Muscle layer of colon (tissue), 2 donors: Measurements from ENCODE around the gene SUPT6H.
"Not testable (repeated sequence)": the region's sequence is repeated elsewhere in the genome, so short reads cannot be mapped to it uniquely, and the experiment has no call there.

ENCODE experiments used
- H3K27ac ChIP-seq: one replicate; pipeline ENCODE4 v1.7.0; 2013; ENCODE audit warnings: low read depth, mild to moderate bottlenecking, low read length, moderate library complexity
- H3K27me3 ChIP-seq, 2 donors: one replicate each; pipeline ENCODE4 v1.7.0; 2013; ENCODE audit warnings: low read length in 2 of 2, mild to moderate bottlenecking in 2 of 2; ENCODE audit not compliant: insufficient read depth in 2 of 2, control insufficient read depth in 1 of 2
- H3K36me3 ChIP-seq: one replicate; pipeline ENCODE4 v1.7.0; 2013; ENCODE audit warnings: mild to moderate bottlenecking, low read length; ENCODE audit not compliant: insufficient read depth
- H3K4me1 ChIP-seq: one replicate; pipeline ENCODE4 v1.7.0; 2013; ENCODE audit warnings: mild to moderate bottlenecking, low read length; ENCODE audit not compliant: insufficient read depth
- H3K4me3 ChIP-seq, 2 donors: one replicate each; pipeline ENCODE4 v1.7.0; 2013; ENCODE audit warnings: low read length in 2 of 2, low read depth in 1 of 2, mild to moderate bottlenecking in 1 of 2, moderate library complexity in 1 of 2
- H3K9ac ChIP-seq: one replicate; pipeline ENCODE4 v1.7.0; 2013; ENCODE audit warnings: low read length
- H3K9me3 ChIP-seq: one replicate; pipeline ENCODE4 v1.7.0; 2013; ENCODE audit warnings: mild to moderate bottlenecking, low read length
- donor health status: abdominal sarcoma.
- donor health status: Adenocarcinoma of cecum.

Gene SUPT6H

GRCh38 chr17:28712705-28713415 lies 50.9 kb downstream of the SUPT6H start:
- Histone ChIP-seq H3K36me3 (peaks cover 21% of the 10 kb centered on the region), H3K27me3 (no peaks in the 10 kb centered on the region), H3K27ac (no peak overlapping the region), H3K9me3 (no peaks in the 10 kb centered on the region), H3K4me1 (peaks cover 23% of the 10 kb centered on the region), H3K4me3 (no peak overlapping the region), H3K9ac (peak overlapping the region; percentile 68)

GRCh38 chr17:28714281-28714680 lies 52.3 kb downstream of the SUPT6H start:
- H3K4me1 ChIP-seq: peaks cover 31% of the 10 kb centered on the region
- H3K4me3 ChIP-seq: no peak overlapping the region
- H3K36me3 ChIP-seq: peaks cover 21% of the 10 kb centered on the region
- no peaks in the 10 kb centered on the region for H3K27me3 ChIP-seq
- no peaks in the 10 kb centered on the region for H3K9me3 ChIP-seq
- no peak overlapping the region for H3K9ac ChIP-seq
- H3K27ac ChIP-seq: no peak overlapping the region

DNA sequence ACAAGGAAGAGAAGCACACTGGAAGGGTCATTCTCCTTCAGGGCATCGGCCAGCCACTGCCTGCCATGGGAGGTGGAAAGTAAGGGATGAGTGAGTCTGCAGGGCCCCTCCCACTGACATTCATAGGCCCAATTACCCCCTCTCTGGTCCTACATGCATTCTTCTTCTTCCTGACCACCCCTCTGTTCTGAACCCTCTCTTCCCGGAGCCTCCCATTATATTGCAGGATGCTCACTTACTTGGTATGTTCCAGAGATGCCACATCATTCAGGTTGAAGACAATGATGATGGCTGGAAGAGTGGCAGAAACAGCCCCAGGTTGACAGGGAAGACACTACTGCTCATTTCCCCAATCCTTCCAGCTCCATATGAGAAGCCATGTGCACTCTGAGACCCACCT lies 53.2 kb downstream of the SUPT6H start:
- no peaks in the 10 kb centered on the region for H3K9me3 ChIP-seq
- no peak overlapping the region for H3K4me3 ChIP-seq
- H3K27me3 ChIP-seq: no peaks in the 10 kb centered on the region
- peaks cover 31% of the 10 kb centered on the region for H3K4me1 ChIP-seq
- H3K27ac ChIP-seq: no peak overlapping the region
- H3K9ac ChIP-seq: no peak overlapping the region
- peaks cover 21% of the 10 kb centered on the region for H3K36me3 ChIP-seq

DNA sequence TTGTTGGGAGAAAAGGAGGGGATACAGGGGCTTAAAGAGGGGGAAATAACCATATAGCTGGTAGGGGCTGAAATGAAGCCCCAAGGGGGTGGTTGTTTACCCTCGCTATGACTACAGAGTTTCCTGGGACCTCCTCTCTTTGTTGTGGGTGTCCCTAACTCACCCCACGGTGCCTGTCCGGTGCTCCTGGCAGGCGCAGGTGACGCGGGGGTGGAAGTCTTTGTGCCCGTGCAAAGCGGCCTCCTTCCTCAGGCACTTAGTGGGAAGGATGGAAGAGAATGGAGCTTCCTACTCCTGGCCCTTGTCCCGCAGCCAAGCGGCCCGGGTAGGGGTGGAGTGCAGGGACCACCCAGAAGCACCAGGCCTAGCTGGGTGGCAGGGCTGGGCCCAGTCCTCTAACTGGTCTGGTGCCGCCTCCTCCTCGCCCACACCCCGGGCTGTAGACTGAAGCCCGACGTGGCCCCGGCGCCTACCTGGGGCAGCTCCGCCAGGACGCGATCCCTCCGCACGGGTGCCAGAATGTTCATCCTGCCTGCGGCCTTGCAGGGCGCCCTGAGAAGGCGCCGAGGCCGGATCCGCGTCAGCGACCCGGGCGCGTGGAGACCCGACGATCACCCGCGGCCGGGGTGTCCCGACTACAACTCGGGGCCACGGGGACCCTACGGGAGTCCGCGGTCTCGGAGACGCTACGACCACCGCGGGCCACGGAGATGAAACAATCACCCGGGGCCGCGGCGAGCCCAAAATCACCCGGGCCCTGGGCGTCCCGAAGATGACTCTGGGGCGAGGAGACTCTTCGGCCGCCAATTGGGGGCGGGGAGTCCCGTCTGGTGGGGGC lies 55.0 kb downstream of the SUPT6H start:
- Histone ChIP-seq H3K27ac (peak overlapping the region; percentile 95), H3K27me3 (no peaks in the 10 kb centered on the region), H3K9ac (peak overlapping the region; percentile 88), H3K36me3 (peaks cover 27% of the 10 kb centered on the region), H3K4me1 (peaks cover 40% of the 10 kb centered on the region), H3K4me3 (peak overlapping the region; percentile 71 to 87), H3K9me3 (no peaks in the 10 kb centered on the region)

GRCh38 chr17:28717578-28718332 lies 55.8 kb downstream of the SUPT6H start, which contains the start of gene RAB34:
Gene RAB34, minus strand, starts transcription at chr17:28717868. Its CDS starts 602 bp downstream, at chr17:28717266.
- no peaks in the 10 kb centered on the region for H3K9me3 ChIP-seq
- H3K27ac ChIP-seq: peak within 1 kb of the TSS; percentile 99
- H3K9ac ChIP-seq: peak within 1 kb of the TSS; percentile 88
- H3K4me3 ChIP-seq: peak within 1 kb of the TSS; percentile 71 to 87
- H3K27me3 ChIP-seq: no peaks in the 10 kb centered on the region
- H3K4me1 ChIP-seq: peaks cover 34% of the 10 kb centered on the region
- peaks cover 34% of the 10 kb centered on the region for H3K36me3 ChIP-seq

DNA sequence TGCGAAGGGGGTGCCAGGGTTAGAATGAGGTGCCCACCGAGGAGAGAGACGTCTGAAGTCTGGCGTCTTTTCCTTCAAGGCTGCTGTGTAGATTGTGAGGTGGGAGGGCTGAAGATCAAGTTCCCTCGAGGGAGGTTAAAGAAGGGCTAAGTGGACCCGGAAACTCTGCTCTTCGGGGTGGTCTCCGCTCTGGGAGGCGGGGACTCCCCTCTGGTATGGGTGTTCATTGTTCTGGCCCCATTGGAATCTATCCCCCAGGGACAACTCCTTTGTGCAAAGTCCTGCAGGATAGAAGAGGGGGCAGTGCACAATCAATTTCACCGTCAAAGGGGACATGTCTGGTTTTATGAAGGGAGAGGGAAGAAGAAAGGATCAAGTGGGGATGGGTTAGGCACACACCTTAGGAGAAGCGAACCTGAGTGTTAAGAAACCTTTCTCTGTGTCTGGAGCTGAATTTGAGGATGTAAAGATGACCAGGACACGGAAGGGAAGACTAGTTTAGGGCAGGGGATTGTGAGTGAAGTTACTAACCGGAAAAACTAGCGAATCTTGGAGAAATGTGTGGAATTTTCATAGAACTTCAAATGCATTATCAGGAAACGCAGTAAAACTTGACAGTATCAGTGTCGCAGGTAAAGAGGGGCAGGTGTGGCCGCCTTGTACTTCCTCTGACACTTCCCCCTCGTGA lies 56.5 kb downstream of the SUPT6H start:
- Histone ChIP-seq H3K4me1 (peaks cover 34% of the 10 kb centered on the region), H3K9ac (peak overlapping the region; percentile 71)

GRCh38 chr17:28719021-28719433 lies 57.0 kb downstream of the SUPT6H start:
- peak overlapping the region; percentile 93 for H3K9ac ChIP-seq
- H3K36me3 ChIP-seq: peaks cover 46% of the 10 kb centered on the region
- H3K27me3 ChIP-seq: no peaks in the 10 kb centered on the region
- H3K27ac ChIP-seq: peak overlapping the region; percentile 91
- H3K4me3 ChIP-seq: peak overlapping the region; percentile 36 to 95
- peaks cover 34% of the 10 kb centered on the region for H3K4me1 ChIP-seq
- no peaks in the 10 kb centered on the region for H3K9me3 ChIP-seq

More for the DNA sequence above, 56.5 kb downstream of the SUPT6H start:
- Histone ChIP-seq H3K4me3 (peak overlapping the region; percentile 68 to 71), H3K9me3 (no peaks in the 10 kb centered on the region), H3K36me3 (peaks cover 42% of the 10 kb centered on the region), H3K27ac (peak overlapping the region; percentile 99), H3K27me3 (no peaks in the 10 kb centered on the region)

- peaks cover 0 to 1% of the 10 kb centered on the region in 2 donors for H3K27me3 ChIP-seq
- peak overlapping the region; percentile 91 for H3K27ac ChIP-seq
- no peaks in the 10 kb centered on the region for H3K9me3 ChIP-seq
- H3K36me3 ChIP-seq: peaks cover 44% of the 10 kb centered on the region
- H3K4me3 ChIP-seq: peak overlapping the region; percentile 94 to 95
- H3K9ac ChIP-seq: peak overlapping the region; percentile 93
- H3K4me1 ChIP-seq: peaks cover 37% of the 10 kb centered on the region
Measured at GRCh38 chr17:28720247-28720996, 58.4 kb downstream of the SUPT6H start.

DNA sequence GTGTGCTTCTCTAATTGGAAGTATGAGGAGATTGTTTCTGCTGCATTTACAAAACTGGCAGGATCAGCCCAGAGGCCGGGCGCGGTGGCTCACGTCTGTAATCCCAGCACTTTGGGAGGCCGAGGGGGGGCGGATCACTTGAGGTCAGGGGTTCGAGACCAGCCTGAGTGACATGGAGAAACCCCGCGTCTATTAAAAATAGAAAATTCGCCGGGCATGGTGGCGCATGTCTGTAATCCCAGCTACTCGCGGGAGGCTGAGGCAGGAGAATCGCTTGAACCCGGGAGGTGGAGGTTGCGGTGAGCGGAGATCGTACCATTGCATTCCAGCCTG lies 59.0 kb downstream of the SUPT6H start:
- not testable (repeated sequence) for H3K9me3 ChIP-seq, H3K27me3 ChIP-seq
- Histone ChIP-seq H3K4me1 (peaks cover 38% of the 10 kb centered on the region), H3K4me3 (peak overlapping the region; percentile 94 to 95), H3K9ac (peak overlapping the region; percentile 93), H3K27ac (peak overlapping the region; percentile 10), H3K36me3 (peaks cover 39% of the 10 kb centered on the region)

DNA sequence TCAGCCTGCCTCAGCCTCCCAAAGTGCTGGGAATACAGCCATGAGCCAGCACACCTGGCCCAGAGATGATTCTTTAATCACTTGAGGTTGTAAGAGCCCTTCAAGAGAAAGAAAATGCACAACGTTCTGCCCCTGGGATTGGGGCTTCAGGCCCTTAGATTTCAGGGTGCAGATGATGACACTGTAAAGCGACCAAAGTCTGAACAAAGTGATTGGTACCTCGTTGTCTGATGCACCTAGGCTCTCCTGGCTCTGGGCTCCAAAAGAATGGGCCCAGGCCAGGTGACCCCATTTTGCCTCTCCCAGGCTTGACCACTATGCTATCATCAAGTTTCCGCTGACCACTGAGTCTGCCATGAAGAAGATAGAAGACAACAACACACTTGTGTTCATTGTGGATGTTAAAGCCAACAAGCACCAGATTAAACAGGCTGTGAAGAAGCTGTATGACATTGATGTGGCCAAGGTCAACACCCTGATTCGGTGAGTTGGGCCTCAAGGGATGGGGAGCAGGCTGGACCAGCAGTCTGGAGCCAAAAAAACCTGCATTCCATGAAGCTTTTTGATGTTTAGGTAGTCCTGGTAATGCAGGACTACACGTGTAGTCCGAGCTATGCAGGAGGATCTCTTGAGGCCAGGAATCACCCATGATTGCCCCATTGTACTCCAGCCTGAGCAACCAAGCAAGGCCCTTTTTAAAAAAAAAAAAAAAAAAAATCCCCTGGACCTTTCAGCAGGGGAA lies 60.6 kb downstream of the SUPT6H start:
- H3K4me3 ChIP-seq: no peak overlapping the region
- no peak overlapping the region for H3K9ac ChIP-seq
- no peak overlapping the region for H3K27ac ChIP-seq
- H3K4me1 ChIP-seq: peaks cover 34% of the 10 kb centered on the region
- no peaks in the 10 kb centered on the region for H3K9me3 ChIP-seq
- H3K36me3 ChIP-seq: peaks cover 37% of the 10 kb centered on the region
- H3K27me3 ChIP-seq: peaks cover 0 to 6% of the 10 kb centered on the region in 2 donors
